ENCODE data around the gene FAM162B. TPM values are rescaled to one million over a fixed set of nuclear protein-coding genes. Genes with fewer than 3 reads are reported as not detected.

Gene FAM162B
- total RNA-seq, 2 experiments from 2014 or later: not detected

GRCh38 chr6:116762235-116762634 lies 3.3 kb downstream of the FAM162B start:
- CTCF ChIA-PET: no interaction called here
- H3K36me3 ChIP-seq (ENCODE audit: insufficient read depth, low read length): no peaks in the 10 kb centered on the region
- H3K4me1 Mint-ChIP-seq (ENCODE audit: low read depth): peaks cover 10% of the 10 kb centered on the region
- H3K27me3 ChIP-seq (ENCODE audit: control insufficient read depth in 1 of 2, insufficient read depth in 2 of 2, low read length in 2 of 2): peaks cover 26 to 48% of the 10 kb centered on the region in 2 experiments
- H3K27me3 Mint-ChIP-seq: peaks cover 57% of the 10 kb centered on the region
- H3K4me3 ChIP-seq (ENCODE audit: low read length): no peak overlapping the region
- no peaks in the 10 kb centered on the region for H3K9me3 Mint-ChIP-seq
- POLR2A ChIA-PET: no interaction called here
- no peak overlapping the region for H3K27ac Mint-ChIP-seq
- H3K4me3 Mint-ChIP-seq: no peak overlapping the region
- DNase-seq: no peak
- no peaks in the 10 kb centered on the region for H3K36me3 Mint-ChIP-seq (ENCODE audit: low read depth)
- ATAC-seq (ENCODE audit: poor library complexity): no peak
- no peak for TF ChIP-seq CTCF (IDR thresholded peaks at IDR 0.05)
- peaks cover 10% of the 10 kb centered on the region for H3K4me1 ChIP-seq (ENCODE audit: insufficient read depth, low read length)
- H3K27ac ChIP-seq (ENCODE audit: low read depth in 1 of 2, low read length in 2 of 2): no peak overlapping the region
- intact Hi-C loops (cut with DNase I, micrococcal nuclease): no loop called here
- H3K9me3 ChIP-seq (ENCODE audit: control insufficient read depth in 1 of 2, insufficient read depth in 1 of 2, low read length in 2 of 2): no peaks in the 10 kb centered on the region

- POLR2A ChIA-PET: no interaction called here
- ATAC-seq (ENCODE audit: poor library complexity) (no peak), DNase-seq (no peak)
- intact Hi-C loops (cut with DNase I, micrococcal nuclease): no loop called here
- Histone ChIP-seq H3K4me3 (ENCODE audit: low read length) (no peak overlapping the region), H3K27me3 (ENCODE audit: control insufficient read depth in 1 of 2, insufficient read depth in 2 of 2, low read length in 2 of 2) (peaks cover 26 to 45% of the 10 kb centered on the region in 2 experiments), H3K27ac (ENCODE audit: low read depth in 1 of 2, low read length in 2 of 2) (no peak overlapping the region), H3K36me3 (ENCODE audit: insufficient read depth, low read length) (no peaks in the 10 kb centered on the region), H3K9me3 (ENCODE audit: control insufficient read depth in 1 of 2, insufficient read depth in 1 of 2, low read length in 2 of 2) (no peaks in the 10 kb centered on the region), H3K4me1 (ENCODE audit: insufficient read depth, low read length) (peaks cover 10% of the 10 kb centered on the region)
- TF ChIP-seq CTCF (IDR thresholded peaks at IDR 0.05): no peak
- Mint-ChIP-seq H3K36me3 (ENCODE audit: low read depth) (no peaks in the 10 kb centered on the region), H3K4me3 (no peak overlapping the region), H3K4me1 (ENCODE audit: low read depth) (peaks cover 10% of the 10 kb centered on the region), H3K27me3 (peaks cover 53% of the 10 kb centered on the region), H3K9me3 (no peaks in the 10 kb centered on the region), H3K27ac (no peak overlapping the region)
- CTCF ChIA-PET: no interaction called here
Observed at GRCh38 chr6:116761779-116762178, 3.7 kb downstream of the FAM162B start.

GRCh38 chr6:116745176-116745575 lies 20.3 kb downstream of the FAM162B start:
- Histone ChIP-seq H3K27ac (ENCODE audit: low read depth in 1 of 2, low read length in 2 of 2) (no peak overlapping the region), H3K27me3 (ENCODE audit: control insufficient read depth in 1 of 2, insufficient read depth in 2 of 2, low read length in 2 of 2) (no peaks in the 10 kb centered on the region), H3K9me3 (ENCODE audit: control insufficient read depth in 1 of 2, insufficient read depth in 1 of 2, low read length in 2 of 2) (peaks cover 5 to 10% of the 10 kb centered on the region in 2 experiments), H3K36me3 (ENCODE audit: insufficient read depth, low read length) (no peaks in the 10 kb centered on the region), H3K4me1 (ENCODE audit: insufficient read depth, low read length) (no peaks in the 10 kb centered on the region), H3K4me3 (ENCODE audit: low read length) (no peak overlapping the region)
- DNase-seq: no peak
- no peaks in the 10 kb centered on the region for H3K36me3 Mint-ChIP-seq (ENCODE audit: low read depth)
- ATAC-seq (ENCODE audit: poor library complexity): no peak
- intact Hi-C loops (cut with DNase I, micrococcal nuclease): no loop called here
- peaks cover 12% of the 10 kb centered on the region for H3K9me3 Mint-ChIP-seq
- no peak overlapping the region for H3K4me3 Mint-ChIP-seq
- TF ChIP-seq CTCF (IDR thresholded peaks at IDR 0.05): no peak
- ChIA-PET POLR2A (no interaction called here), CTCF (no interaction called here)
- H3K4me1 Mint-ChIP-seq (ENCODE audit: low read depth): no peaks in the 10 kb centered on the region
- no peak overlapping the region for H3K27ac Mint-ChIP-seq
- no peaks in the 10 kb centered on the region for H3K27me3 Mint-ChIP-seq

Data from CD4-positive, alpha-beta T cell (primary cell).